Astrocyte (in vitro differentiated cells and primary cell): ENCODE data around the gene APP.

Source experiments
- EZH2 ChIP-seq: IDR thresholded peaks from 2 replicates; pipeline ENCODE4 v1.6.1; 2012; ENCODE audit warnings: mild to moderate bottlenecking, low read length, inconsistent platforms; ENCODE audit not compliant: insufficient read depth
- TF ChIP-seq, protein P1 (sequence below): IDR thresholded peaks from 2 replicates; pipeline ENCODE4 v1.5.1; 2011; ENCODE audit warnings: low read depth, mild to moderate bottlenecking, inconsistent platforms, low read length, moderate library complexity; ENCODE audit not compliant: insufficient read depth

DNA sequence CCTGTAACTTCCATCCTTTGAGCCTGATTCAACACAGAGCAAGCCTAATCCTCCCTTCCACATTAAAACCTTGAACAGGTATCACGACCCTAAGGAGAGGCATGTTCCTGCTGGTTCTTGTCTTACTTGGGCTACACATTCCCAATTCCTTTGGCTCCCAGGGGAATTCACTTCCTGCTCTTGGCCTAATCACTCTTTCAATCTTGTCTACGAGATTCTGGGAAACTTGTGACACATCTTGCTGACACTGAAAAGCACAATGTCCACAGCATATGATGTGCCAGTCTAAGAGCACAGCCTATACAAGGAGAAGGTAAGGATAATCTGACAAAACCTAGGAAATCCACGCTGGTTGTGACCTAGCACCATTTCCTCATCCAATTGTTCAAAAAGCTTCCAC, 271.9 kb downstream of the APP start:
- TF ChIP-seq EZH2 = no peak
- TF ChIP-seq, protein P1, sequence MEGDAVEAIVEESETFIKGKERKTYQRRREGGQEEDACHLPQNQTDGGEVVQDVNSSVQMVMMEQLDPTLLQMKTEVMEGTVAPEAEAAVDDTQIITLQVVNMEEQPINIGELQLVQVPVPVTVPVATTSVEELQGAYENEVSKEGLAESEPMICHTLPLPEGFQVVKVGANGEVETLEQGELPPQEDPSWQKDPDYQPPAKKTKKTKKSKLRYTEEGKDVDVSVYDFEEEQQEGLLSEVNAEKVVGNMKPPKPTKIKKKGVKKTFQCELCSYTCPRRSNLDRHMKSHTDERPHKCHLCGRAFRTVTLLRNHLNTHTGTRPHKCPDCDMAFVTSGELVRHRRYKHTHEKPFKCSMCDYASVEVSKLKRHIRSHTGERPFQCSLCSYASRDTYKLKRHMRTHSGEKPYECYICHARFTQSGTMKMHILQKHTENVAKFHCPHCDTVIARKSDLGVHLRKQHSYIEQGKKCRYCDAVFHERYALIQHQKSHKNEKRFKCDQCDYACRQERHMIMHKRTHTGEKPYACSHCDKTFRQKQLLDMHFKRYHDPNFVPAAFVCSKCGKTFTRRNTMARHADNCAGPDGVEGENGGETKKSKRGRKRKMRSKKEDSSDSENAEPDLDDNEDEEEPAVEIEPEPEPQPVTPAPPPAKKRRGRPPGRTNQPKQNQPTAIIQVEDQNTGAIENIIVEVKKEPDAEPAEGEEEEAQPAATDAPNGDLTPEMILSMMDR = no peak
